ENCODE measurements around the gene DNAJC27.

The DNAJC27 gene

GRCh38 chr2:24970483-24971285 is 1.1 kb downstream of the DNAJC27 start:
- peak; percentile 50 for DNase-seq (ENCODE audit: low read depth)

GRCh38 chr2:24969784-24970183 is 2.0 kb downstream of the DNAJC27 start:
- DNase-seq (ENCODE audit: low read depth), result peak; percentile 59

GRCh38 chr2:24961903-24962302 is 9.9 kb downstream of the DNAJC27 start:
- no peak for DNase-seq (ENCODE audit: low read depth)

- DNase-seq (ENCODE audit: low read depth), result no peak
Observed at GRCh38 chr2:24959761-24960160, 12.0 kb downstream of the DNAJC27 start.

DNA sequence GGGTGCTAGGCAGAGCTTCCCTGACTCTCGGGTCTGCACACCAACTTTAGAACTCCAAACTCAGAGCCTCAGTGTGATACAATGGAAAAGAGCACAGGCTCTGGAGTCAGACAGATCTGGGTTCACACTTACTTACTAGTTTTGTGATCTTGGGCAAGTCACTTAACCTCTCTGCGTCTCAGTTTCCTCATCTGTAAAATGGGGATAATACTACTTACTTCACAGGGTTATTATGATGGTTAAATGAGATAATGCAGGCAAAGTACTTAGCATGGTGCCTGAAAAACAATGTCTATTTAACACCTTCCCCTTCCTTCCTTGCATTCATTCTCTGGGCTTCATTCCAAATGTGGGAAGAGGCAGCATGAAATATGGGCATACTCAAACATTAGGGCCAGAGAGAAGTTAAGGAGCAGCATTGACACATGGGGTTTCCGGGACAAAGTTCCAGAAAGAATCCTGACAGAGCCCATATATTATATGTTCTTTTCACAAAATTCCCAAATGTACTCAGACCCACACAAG is 13.3 kb downstream of the DNAJC27 start:
- DNase-seq (ENCODE audit: low read depth), result no peak

DNA sequence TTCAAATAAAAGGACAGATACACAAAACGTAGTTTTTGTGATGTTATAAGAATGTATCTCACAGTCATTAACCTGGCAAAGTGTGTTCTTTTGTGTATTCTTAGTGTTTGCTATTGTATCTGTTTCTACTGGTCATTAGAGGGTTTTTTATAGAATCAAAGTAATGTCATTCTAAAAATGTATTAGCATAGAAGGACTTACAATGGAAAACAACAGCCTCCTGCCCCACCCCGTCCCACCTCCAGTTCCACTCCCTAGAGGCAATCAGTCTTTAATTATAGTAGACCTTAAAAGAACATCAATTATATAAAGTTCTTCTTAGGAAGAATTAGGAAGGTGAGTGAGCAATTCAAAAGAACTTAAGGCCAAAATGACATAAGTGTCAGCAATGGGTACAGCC is 13.8 kb downstream of the DNAJC27 start:
- DNase-seq (ENCODE audit: low read depth), result no peak

- DNase-seq (ENCODE audit: low read depth), result no peak
Observed at GRCh38 chr2:24957221-24957620, 14.5 kb downstream of the DNAJC27 start.

DNA sequence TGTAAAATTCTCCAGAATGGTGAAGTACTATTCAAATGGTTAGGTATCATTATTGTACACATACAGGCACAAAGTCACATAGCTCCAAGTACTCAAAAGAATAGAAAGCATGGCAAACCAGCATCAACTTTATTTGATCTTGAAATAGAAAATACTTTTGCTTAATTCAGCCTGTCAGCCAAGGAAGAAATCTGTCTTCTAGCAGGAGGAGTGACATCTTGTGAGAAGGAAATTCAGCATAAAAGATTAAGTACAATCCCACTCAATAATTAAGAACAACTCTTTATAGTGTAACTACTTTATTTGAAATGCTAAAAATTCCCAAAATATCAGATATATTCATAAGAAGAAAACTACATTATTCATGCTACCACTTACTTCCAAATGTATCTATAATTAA is 15.8 kb downstream of the DNAJC27 start:
- no peak for DNase-seq (ENCODE audit: low read depth)

DNA sequence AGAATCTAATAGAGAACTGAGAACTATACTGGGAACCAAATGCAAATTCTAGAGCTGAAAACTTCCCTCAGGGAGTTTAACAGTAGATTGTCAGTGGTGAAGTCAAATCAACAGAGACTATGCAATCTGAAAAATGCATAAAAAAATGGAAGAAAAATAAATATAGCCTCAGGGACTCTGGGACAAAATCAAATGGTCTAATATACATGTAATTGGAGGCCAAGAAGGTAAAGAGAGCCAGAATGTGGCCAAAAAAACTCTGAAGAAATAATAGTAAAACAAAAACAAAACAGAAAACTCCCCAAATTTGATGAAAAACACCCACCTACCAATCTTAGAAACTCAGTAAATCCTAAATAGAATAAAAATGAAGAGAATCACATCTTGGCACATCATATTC is 16.5 kb downstream of the DNAJC27 start:
- no peak for DNase-seq (ENCODE audit: low read depth)

DNA sequence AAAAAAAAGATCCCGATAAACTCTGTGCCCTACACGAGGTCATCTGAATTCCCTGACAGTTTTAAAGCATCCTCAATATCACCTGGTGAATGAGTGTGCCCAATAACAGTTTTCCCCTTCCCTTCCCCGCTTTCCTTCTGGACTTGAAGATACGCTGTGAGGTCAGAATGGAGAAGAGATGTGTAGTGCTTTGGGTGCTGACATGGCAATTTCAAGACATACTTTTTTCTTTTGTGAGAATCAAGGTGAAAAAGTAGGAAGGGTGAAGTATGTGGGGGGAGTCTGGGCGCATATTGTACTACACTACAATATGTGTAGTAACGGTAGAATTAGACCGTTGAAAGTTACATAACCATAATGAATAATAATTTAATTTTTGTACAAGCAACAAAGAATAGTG is 21.7 kb downstream of the DNAJC27 start:
- no peak for DNase-seq (ENCODE audit: low read depth)

GRCh38 chr2:24948506-24948905 is 23.2 kb downstream of the DNAJC27 start:
- DNase-seq (ENCODE audit: low read depth), result no peak

DNA sequence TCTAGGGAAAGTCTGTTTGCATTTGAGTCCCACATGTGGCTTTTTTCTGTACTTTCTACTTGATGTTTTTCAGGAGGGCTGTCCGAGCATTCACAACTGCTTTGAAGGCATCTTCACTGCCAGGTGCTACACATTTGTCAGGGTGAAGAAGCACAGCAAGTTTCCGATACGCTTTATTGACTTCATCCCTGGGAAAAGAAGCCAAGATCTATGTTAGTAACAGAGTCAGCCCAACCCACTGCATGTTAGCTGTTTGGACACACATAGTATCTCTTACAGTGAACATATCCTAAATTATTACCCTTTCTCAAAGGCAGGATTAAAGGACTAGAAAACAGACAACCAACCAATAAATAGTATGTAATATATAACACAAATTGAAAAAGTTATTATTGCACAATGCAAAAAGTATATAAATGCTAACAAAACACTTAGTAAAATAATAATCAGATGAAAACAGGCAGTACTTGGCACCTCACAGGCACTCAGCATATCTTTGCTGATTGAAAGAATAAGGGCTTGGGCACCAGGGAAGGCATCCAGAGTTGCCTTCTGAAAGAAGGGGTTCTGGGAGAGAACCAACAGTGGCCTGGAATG is 24.1 kb downstream of the DNAJC27 start:
- DNase-seq (ENCODE audit: low read depth), result no peak

DNA sequence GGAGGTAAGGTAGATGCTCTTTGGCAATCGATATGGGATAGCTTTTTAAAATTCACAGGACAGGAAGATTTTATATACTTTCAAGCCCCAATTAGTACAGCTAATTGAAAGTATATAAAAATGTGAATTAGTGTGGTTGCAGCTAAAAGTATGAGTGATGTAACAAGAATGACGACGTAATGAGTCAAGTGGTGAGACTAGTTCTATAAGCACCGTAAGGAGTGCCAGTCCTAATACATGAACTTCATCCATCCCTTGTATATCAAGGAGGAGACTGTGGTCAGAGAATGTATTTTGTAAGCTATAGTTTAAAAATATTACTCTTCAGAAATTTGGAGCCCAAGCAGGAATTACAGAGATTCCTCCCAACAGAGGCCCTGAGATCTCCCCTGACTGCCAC is 25.8 kb downstream of the DNAJC27 start:
- DNase-seq (ENCODE audit: low read depth), result no peak

DNA sequence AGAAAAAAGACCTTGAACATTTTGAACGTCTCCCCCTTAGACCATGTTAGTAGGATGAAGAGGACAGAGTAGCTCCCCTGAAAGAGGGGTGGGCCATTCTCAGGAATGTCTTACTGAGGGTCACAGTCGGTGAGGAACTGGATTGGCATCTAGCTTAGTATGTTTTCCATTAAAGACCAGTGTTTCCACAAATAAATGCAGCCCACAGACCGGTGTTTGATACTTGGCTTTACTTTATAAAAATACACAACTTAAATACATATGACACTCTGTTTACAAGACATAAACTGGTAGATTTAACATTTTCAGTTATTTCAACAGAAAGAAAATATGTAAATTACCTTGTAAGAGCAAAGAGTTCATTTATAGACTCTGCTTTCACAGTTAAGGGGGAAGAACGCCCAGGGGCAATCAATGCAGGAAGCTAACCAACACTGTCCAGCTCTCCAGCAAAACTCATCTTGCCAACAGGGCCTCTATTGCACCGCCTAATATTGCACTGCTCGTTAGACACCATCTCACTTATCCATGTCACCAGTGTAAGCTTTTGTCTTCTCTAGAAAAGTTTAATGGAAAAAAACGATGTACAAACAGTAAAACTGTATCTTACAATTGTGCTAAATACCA is 28.2 kb downstream of the DNAJC27 start:
- no peak for DNase-seq (ENCODE audit: low read depth)

- no peak for DNase-seq (ENCODE audit: low read depth)
Observed at GRCh38 chr2:24939353-24939752, 32.4 kb downstream of the DNAJC27 start.

DNA sequence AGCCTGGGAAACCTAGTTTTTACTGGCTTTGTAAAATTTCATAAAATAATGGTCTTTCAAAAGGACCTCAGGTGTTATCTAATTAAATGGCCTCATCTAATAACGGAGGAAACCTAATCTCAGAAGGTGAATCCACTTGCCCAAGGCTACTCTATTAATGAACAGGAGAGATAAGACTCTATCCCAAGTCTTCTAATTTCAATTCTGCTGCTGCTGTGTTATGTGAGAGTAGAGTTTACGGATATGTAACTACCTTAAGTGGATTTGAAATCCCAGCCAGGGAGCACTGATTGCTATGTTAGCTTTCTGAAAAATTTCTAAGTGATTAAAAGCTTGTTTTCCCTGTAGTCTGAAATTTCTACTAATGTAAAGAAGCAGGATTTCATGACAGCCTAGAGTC is 34.5 kb downstream of the DNAJC27 start:
- no peak for DNase-seq (ENCODE audit: low read depth)

DNA sequence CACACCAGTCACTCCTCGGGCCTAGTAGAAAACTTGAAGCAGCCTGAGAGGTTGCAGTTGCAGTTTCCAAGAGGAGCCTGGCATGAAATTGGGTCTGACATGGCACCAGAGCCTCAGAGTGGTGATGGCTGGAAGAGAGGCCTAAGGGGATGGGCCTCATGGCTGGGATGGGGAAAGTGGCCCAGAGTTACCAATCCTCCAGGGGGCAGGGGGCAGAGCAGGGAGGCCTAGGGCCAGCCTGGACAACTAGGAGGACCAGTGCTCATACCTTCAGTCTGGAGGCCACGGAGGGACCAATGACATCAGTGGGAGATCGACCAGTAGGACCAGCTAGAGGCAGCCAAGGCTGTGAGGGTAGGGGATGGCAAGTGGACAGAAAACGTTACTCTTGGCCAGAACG is 36.6 kb downstream of the DNAJC27 start:
- DNase-seq (ENCODE audit: low read depth), result no peak

DNA sequence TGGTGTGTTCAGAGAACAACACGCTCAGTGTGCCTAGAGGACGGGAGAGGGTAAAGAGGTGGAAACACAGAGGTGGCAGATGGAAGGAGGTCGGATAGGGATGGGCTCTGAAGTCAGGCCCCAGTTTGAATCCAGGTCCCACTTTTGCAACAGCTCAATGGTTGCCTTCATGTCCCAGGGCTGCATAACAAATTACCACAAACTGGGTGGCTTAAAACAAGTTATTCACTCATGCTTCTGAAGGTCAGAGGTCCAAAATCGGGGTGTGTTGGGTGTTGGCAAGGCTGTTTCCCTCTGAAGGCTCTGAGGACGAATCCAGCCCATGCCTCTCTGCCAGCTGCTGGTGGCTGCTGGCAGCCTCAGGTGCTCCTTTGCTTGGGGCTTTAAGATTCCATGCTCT is 39.0 kb downstream of the DNAJC27 start:
- no peak for DNase-seq (ENCODE audit: low read depth)

DNA sequence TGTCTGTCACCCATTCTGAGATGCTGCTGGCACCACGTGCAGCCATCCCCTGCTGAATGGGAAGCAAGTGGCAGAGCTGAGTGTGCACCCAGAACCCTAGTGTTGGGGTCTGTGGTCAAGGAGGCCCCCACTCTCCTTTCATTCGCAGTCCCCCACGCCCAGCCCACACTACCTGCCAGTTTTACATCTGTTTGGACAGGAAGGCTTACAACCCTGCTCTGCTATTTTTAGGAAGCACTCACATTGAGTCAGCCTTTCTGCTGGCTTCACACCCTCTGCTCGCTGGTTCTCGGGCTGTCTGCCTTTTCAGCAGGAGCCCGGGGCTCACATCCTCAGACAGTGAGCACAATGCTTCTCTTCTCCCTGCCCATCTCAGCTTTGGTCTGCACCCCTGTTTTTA is 41.0 kb downstream of the DNAJC27 start:
- DNase-seq (ENCODE audit: low read depth), result no peak

DNA sequence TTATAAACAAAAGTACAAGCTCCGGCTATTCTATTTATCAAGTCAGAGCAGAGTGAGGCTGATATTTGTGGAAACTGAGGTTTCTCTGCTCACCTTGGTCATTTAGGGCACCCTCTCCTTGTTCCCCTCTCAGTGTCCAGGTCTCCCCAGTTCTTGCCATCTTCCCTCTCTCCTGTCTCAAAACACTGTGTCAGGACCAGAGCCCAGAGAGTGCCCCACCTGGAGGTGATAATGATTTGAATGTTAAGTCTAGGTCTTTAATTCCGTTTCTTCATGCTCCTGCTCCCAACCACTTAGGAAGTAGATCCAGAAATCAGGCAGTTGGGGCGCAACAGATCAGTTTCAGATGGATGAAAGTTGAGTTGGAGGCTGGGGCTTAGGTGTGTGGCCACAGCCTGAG is 42.5 kb downstream of the DNAJC27 start:
- no peak for DNase-seq (ENCODE audit: low read depth)

DNA sequence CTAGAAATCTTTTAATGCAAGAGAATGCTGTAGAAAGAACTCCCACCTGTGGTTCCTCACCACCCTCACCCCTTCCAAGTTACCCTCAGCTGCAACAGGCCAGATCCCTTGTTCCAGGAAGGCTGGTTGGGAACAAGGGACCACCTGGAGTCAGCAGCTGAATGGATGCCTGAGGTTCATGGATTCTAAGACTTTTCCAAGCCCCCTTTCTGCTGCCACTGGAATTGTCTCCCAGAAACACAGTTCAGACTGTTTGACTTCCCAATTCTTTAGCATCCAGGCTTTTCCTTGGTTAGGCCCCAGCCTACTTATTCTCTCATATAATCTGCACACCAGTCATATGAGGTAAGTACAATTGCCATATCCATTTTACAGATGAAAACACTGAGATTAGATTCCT is 43.7 kb downstream of the DNAJC27 start:
- DNase-seq (ENCODE audit: low read depth), result no peak

GRCh38 chr2:24926602-24927252 is 45.0 kb downstream of the DNAJC27 start:
- peak; percentile 54 for DNase-seq (ENCODE audit: low read depth)

DNA sequence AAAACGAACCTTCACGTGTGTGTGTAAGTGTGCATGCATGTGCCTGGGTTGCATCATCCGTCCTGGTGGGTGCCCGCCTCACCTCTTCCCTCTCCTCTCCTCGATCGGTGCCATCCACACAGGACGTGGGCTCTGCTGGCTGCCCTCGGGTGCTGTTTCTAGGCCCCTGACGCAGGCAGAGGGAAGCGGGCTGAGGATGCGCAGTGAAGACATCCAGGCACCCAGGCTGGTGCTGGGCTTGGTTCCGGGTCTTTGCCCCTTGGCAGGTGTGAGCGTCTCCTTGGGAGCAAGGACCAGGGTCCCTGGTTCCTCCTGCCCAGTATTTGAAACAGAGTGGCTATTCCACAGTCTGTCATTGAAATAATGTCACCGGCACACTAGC is 45.5 kb downstream of the DNAJC27 start:
- no peak for DNase-seq (ENCODE audit: low read depth)
